Stimulated activated CD8-positive, alpha-beta memory T cell treated with anti-CD3 and anti-CD28 coated beads, Interleukin-4, amount 100 ng/mL, for 24 hours (primary cell): ENCODE measurements around the gene ACTL6B.
A peak's percentile ranks its signal among the peaks of the same experiment; 100 is the strongest.
"Not testable (repeated sequence)": the region's sequence is repeated elsewhere in the genome, so short reads cannot be mapped to it uniquely, and the experiment has no call there.

Source experiments
- DNase-seq: peaks from one replicate; pipeline ENCODE4 v3.0.0-alpha.2; 2020; ENCODE audit warnings: low read depth

ACTL6B gene

DNA sequence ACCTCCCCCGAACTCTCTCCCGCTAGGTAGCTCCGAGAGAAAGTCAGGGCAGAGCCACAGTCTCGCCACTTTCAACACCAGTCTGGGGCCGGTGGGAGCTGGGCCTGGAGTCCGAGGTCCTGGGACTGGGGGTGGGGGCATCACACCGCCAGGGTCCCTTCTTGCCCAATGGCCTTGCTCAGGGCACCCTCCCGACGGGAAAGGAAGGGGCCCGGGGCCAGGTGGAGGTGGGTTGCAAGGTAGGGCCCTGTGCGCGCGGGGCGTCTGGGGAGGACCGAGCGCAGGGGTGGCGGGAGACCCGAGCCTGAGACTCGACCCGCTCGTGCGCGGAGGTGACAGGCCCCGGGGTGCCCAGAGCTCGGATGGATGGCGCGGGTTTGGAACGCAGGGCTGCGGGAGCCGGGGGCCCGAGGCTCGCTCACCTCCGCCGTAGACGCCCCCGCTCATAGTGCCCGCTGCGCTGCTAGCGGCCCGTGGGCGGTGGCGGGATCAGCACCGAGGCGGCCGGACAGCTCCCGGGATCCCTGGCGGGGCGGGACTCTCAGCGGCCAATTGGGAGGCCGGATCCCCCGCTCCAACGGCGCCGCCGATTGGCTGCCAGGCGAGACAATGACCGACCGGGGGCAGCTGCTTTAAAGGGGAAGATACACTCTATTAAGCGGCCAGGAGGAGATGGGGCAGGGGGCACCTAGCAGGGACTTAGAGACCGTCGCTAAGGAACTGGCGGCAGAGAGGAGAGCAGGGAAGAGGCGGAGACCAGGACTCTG is at the start of gene ACTL6B:
ACTL6B (minus strand) TSS at position 541 of the 767 bp plus-strand sequence; CDS start at position 447, 94 bp downstream.
- peak; percentile 48 for DNase-seq

DNA sequence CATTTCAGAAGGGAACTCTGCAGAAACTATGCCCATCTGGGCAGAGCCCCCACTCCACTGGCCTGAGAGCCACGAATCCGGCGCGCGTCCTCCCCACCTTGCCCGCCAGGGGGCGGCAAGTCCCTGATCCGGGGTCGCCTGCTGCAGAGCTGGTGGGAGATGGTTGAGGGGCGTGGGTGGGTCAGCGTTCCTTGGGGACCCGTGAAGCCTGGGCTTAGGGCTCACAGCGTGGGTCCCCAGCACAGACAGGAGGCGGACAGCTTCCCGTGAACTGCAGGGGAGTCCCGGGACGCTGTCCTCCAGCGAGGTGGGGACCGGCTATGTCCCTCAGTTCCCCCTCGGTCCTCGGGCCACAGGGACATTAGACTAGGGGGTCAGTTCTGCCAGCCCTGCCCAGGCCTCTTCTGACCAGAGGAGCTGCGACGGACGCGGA is 49.1 kb upstream of the ACTL6B start:
- peak; percentile 77 for DNase-seq

DNA sequence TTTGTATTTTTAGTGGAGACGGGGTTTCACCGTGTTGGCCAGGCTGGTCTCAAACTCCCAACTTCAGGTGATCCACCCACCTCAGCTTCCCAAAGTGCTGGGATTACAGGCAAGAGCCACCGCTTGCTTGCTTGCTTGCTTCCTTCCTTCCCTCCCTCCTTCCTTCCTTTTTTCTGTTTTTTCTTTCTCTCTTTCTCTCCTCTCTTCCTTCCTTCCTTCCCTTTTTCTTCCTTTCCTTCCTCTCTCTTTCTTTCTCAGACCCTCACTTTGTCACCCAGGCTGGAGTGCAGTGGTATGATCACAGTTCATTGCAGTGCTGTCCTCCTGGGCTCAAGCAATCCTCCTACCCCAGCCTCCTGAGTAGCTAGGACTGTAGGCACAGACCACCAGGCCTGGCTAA is 44.8 kb upstream of the ACTL6B start:
- DNase-seq, result not testable (repeated sequence)

DNA sequence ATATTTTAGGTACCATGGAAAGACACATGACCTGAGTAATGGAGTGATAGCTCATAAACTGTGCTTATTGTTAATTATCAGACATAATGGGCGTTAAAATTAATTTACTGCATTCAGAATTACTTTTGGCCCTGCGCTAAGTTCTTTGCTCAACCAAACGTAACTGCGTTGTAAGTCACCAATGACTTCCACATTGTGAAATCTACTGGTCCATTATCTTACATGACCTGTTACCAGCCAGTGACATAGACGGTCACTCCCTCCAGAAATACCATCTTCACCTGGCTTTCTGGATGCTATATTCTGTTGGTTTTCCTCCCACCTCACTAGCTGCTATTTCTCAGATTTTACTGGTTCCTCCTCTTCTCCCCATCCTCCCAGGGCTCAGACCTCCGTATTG is 42.8 kb upstream of the ACTL6B start:
- DNase-seq, result no peak

DNA sequence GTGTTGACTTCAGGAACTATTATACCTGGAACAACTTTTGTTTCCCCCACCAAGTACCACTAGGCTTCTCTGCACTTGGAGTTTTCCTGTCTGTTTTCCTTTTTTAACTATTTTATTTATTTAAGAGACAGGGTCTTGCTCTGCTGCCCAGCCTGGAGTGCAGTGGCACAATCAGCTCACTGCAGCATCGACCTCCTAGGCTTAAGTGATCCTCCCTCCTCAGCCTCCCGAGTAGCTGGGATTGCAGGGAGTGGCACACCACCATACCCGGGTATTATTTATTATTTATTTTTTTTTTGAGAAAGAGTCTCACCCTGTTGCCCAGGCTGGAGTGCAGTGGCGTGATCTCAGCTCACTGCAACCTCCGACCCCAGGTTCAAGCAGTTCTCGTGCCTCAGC is 39.9 kb upstream of the ACTL6B start:
- DNase-seq, result no peak

DNA sequence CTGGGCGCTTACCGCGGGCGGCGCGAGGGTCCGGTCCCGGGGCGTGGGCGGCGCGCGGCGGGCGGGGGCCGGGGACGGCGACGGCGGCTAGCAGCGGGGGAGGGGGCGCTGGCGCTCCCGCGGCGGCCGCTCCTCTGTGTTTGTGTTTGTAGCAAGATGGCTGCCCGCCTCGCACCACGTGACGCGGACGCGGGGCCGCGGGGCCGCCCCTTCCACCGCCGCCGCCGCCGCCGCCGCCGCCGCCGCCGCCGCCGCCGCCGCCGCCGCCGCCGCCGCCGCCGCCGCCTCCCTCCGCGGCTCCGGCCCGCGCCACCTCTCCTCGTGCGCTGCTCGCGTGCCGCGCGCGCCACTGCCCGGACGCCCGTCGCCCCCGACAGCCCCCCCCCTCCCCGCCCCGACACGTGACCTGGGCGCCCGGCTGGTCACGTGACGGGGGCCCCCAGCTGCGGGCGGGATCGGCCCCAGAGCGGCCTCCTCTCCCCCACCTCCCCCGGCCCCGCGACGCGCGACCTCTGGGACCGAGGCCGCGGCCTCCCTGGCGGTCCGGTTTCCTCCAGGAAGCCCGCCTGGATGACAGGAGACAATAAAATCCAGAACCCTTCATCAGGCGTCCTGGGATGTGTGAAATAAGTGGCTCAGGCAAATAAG is 38.0 kb upstream of the ACTL6B start, which contains the start of gene GIGYF1:
GIGYF1 (minus strand) TSS at position 153 of the 648 bp plus-strand sequence. CDS start 6,012 bp downstream, outside the sequence.
- peak; percentile 49 for DNase-seq

DNA sequence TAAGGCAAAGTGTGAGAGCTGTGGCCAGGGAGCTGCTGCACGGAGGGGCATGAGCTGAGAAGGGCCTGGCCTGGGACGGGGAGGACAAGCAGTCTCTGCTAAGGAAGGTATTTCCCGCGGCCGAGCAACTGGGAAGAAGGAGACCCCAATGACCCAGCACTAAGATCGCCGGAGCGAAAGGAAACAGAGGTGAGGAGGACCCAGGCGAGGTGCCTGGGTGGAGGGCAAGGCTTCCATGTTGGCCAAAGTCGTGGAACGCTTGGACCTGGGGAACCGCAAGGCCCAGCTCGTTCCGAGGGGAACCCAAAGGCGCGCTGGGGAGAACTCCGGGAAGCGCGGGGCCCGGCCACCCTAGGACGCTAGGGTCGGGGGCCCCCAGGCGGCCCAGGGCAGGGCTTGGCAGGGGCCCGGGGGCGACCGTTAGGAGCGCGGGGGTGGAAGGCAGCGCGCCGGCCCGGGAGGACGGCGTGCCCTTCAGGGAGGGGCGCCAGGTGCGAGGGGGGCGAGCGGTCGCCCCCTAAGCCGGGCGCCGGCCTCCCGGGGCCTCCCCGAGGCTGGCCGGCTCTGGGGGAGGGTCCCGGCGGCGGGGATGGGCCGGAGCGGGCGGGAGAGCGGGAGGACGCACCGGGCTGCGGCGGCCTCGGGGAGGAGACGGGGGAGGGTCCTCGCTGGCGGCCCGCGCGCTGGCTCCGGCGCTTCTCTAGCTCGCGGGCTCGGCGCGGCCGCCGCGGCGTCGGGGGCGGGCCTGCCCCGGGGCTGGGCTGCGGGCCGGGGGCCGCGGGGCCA is 37.3 kb upstream of the ACTL6B start:
- no peak for DNase-seq

DNA sequence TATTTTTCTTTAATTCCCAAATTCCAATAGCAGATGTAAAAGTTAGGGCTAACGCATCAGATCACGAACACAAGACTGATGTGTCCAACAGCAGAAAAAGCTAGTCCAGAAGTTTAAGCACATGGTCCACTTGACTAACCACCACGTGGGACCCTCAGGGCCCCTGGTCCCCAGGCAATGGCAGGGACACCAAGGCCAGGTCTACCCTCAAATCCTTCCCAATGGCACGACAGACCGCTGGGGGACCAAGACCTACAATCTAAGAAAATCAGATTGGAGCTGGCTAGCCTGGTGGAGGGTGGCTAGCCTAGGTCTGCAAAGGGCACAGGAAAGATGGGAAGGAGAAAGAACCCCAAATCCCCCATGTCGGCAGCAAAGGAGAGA is 36.3 kb upstream of the ACTL6B start:
- DNase-seq, result no peak

DNA sequence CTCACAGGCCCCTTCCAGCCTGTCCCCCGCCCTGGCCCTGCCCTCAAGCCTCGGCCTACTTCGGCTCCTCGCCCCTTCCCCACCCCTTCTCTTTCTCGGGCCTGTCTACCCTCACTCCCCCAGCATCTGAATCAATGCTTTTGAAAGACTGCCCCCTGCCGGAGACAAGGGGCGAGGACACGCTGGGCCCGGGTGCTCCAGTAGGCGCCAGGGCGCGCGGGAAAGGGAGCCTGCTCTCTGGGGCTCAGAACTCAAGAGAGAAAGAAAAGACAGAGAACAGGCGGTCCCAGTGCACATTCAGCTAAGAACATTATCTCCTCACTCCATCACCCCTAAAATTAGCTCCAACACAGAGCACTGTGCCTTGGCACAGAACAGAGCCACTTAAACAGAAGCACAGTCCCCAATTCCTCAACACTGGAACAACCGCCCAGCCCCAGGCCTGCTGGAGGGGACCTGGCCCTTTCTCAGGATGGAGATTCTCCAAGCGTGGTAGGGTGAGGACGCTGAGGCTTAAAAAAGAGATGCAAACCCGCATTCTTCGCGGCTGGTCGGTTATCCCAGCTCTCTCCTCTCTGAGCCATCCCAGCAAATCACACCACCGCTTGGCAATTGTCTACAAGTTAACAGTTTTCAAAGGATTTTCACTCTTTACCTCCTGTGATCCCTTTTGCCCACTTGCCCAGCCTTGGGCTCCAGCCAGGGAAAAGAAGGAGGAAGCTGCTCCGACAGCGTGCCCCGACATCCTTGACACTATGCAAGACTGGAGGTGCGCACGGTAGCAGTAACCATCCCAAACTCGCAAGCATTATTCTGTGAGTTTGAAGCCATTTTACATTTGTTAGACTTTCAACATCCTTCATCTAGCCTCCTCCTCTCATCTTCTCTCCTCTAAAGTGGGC is 35.7 kb upstream of the ACTL6B start:
- DNase-seq, result peak; percentile 74

DNA sequence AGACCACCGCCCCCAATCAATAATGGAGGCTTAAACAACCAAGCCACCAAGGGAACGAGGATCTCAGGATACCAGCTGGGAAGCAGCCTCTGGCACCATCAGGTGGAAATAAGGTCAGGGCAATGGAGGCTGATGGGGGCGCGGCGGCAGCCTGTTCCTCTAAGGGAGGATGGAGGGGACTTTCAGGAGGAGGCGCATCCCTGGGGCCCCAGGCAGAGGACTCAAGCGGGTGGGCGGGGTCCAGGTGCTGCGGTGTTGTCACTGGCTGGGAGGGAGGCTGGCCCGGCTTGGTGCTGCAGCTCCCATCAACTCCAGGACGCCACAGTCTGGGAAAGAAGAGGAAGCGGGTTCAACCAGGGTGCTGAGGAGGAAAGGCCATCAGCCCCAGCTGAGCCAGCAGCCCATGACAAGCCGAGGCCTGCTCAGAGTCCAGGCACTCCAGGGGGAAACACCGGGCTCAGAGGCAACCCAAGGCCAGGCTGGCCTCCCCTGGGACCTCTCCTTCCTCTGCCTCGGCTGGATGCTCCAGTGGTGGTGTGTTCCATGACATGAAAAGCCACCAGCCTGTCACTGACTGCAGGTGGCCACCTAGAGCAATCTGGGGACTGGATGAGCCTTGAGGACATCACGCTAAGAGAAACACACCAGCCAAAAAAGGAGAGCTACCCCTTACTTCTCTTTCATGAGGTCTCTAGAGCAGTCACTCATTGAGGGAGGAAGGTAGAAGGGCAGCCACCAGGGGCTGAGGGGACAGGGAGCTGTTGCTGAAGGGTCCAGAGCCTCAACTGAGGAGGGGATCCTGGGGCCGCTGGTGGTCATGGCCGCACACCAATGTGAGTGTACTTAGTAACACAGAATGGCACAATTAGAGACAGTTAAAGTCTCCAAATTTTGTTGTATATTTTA is 33.2 kb upstream of the ACTL6B start:
- no peak for DNase-seq

DNA sequence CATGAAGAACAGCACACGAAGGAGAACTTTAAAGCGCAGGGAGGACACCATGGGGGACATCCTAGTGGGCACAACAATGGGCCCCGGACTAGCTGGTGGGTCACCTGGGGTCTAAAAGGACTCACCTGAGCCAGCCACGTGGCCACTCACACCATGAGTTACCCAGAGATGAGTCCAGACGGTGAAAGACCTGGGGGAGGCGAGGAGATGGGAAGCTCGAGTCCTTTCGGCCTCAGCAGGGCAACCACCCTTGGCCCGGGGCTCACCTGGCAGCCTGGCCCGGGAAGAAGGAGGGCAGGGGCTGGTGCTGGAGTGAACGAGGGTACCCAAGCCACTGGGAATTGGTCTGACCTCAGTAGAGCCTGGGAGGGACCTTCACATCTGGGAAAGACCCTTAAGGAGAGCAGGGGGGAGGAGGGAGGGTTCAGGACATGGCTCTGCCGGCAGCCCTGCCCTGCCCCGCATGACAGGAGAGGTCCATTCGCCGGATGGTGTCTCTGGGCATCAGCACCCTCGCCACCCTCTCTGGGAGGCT is 32.1 kb upstream of the ACTL6B start:
- no peak for DNase-seq

DNA sequence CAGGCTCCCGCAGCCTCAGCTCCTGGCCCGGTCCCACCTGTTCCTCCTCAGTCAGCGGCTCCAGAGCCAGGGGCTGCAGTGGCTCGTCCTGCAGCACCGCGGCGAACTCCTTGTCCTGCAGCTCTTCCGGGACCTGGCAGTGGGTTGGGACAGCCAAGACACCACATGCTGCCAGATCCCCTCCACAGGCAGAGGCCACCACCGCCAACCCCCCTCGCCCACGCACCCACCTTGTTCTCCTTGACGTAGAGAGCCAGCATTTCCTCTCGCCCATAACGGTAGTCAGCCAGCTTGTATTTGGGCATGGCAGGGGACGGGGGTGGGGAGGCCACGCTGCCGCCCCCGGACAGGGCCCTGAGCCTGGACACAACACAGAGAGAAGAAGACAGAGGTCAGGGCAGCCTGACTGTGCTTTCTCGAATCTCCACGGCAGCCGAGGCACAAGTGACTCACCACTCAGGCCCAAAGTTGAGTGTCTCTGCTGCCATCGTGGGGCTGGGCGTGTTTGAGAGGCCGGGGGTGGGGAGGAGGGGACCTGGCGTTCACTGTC is 31.6 kb upstream of the ACTL6B start:
- no peak for DNase-seq

DNA sequence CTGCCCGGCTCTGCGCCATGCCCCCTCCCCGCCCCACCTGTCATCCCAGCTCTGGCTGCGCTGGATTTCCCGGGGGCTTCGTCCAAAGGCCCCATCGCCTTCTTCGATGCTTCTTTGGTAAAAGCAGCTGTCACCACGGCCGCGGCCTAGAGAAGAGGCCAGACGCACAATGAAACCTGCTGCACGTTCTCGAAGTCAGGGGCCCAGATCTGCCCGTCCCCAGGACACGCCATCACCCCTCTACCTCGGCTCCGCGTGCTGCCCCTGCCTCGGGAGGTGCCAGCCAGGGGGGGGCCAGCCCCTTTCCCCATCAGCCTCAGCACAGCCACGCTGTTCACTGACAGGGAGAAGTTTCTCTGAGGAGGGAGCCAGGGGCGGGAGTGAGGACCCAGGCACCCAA is 31.0 kb upstream of the ACTL6B start:
- no peak for DNase-seq

DNA sequence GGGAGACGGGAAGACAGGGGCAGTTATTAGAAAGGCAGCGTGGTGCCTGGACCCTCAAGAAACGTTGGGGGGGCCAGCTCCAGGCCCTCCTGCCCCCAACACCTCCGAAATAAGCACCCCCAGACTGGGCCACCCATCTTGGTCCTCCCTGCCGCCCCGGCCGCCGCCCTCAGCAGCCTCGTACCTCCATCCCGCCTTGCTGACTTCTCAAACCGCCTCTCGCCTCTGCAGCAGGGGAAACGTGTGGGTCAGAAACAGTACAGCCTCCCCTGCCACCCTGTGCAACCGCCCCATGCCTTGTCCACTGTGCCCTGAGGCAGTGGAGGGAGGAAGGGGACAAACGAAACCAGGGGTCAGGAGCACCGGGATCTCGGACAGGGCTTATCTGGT is 30.6 kb upstream of the ACTL6B start:
- no peak for DNase-seq

DNA sequence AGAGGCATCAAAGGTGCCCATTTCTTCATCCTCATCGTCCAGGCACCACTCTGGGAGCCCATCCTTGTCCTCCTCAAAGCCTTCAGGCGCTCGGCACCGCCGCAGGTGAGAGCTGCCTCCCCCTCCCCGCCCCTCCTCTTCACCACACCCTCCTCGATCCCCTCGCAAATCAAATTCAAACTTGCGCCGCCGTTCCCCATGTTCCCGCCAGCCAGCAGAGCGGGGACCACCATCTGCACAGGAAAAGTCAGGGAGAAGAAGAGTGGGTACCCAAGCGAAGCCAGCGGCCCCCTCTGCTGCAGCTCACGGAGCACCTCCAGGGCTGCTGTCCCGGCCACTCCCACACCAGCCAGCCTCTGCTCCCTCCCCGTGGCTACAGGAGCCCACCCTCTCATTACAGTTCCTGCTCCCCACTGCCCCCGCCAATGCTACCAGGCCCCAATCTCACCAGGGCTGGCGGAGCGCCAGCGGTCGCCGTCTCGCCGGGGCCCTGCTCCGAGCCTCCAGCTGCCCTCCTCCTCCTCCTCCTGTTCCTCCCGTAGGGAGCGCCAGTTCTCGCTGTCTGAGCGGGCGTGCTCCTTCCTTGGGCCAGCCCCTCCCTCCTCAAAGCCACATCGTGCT is 30.1 kb upstream of the ACTL6B start:
- DNase-seq, result no peak

DNA sequence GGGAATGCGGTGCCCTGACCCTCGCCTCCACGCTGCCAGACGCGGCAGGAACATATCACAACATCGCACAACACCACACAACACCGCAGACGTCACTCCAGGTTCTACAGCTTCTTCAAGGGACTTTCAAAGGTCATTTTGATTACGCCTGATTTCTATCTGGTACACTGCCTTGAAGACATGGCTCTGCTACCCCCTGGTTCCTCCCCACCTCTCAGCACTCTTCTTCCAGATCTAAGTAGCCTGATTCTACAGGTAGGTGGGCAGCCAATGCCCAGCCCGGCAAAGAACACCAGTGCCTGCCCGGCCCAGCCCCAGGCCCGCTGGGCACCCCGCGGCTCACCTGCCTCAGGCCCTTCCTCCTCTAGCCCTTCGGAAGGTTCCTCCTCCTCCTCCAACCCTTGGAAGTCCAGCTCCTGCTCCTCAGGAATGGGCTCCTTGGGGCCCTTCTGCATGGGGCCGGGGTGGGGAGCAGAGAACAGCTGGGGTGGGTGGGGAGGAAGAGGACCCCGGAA is 29.4 kb upstream of the ACTL6B start:
- no peak for DNase-seq

DNA sequence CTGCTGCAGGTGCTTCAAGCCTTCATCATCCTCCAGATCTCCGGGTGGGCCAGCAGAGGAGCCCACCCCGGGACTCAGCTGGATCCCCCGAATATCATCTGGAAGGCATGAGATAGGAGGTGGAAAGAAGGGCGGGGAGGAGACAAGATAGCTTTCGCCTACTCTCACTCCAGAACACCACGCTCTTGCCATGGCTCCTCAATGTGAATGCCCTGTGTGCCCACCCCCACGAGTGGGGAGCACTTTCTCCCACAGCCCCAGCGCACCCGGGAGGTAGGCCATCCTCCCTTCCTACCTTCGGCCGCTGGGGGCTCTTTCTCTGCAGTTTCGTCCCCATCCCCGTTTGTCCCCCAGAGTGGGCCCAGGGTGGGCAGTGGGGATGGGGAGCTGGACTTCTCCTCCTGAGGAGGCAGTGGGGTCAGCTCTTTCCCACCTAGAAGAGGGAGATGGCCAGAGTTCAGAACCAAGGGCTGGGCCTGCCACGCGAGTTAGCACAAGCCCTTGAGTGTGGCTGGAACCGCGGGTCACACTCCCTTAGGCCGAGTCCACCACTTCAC is 28.9 kb upstream of the ACTL6B start:
- DNase-seq, result no peak

DNA sequence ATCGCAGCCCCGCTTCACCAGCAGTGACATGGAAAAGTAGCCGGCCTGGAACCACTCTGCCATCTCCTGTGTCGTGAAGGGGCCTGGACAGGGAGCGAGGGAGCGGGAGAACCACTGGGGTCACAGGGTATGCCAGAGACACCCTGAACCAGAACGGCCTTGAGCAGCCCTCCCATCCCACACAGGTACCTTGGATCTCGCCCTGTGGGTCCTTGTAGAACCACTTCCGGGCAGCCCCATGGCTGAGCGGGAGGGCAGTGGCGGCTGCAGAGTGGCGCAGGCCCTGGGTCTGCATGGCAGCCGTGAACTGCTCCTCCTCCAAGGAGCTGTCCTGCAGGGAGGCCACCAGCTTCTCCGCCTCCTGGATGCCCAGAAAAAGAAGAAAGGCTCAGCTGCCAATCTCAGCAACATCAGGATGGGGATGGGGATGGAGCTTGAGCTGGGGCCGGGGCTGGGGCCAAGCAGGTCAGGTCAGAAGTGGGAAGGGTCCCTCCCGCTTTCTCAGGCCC is 28.3 kb upstream of the ACTL6B start:
- no peak for DNase-seq
